ENCODE results near the gene PHYKPL. TPM values are rescaled to one million over a fixed set of nuclear protein-coding genes. Genes with fewer than 3 reads are reported as not detected.
A peak's percentile ranks its signal among the peaks of the same experiment; 100 is the strongest.

PHYKPL gene
- total and polyA plus RNA-seq, 2 donors (not counting 1 experiment from before 2014, with no cell fraction given): 263 to 313 TPM

GRCh38 chr5:178252258-178252657, 19.7 kb upstream of the PHYKPL start:
- Histone ChIP-seq H3K9ac (ENCODE audit: low read length) (no peak overlapping the region), H3K27ac (ENCODE audit: low read length in 2 of 2) (no peak overlapping the region), H3K27me3 (replicated peaks in 1 of 4; ENCODE audit: control extremely low read depth in 1 of 4, control insufficient read depth in 3 of 4, insufficient read depth in 4 of 4, low read length in 3 of 4) (no peaks in the 10 kb centered on the region), H3K36me3 (replicated peaks in 1 of 2; ENCODE audit: control extremely low read depth in 1 of 2, control insufficient read depth in 1 of 2, extremely low read depth in 1 of 2, insufficient read depth in 2 of 2, low read length in 1 of 2) (no peaks in the 10 kb centered on the region), H3K4me1 (ENCODE audit: control insufficient read depth in 2 of 2, insufficient read depth in 2 of 2, low read length in 2 of 2) (peaks cover 33 to 34% of the 10 kb centered on the region in 2 donors), H3K9me3 (ENCODE audit: control extremely low read depth in 1 of 3, control insufficient read depth in 2 of 3, insufficient read depth in 1 of 3, low read length in 2 of 3) (peaks cover 0 to 4% (median 0%) of the 10 kb centered on the region in 3 donors), H3K4me3 (ENCODE audit: control extremely low read depth in 1 of 5, extremely low read depth in 1 of 5, insufficient read depth in 1 of 5, low read depth in 2 of 5, low read length in 4 of 5) (no peak overlapping the region), H3K4me2 (replicated peaks; ENCODE audit: low read depth, low read length, poor library complexity, severe bottlenecking) (peak overlapping the region; percentile 43), H4K20me1 (ENCODE audit: control insufficient read depth, insufficient read depth, low read length, poor library complexity, severe bottlenecking) (no peaks in the 10 kb centered on the region), H2AFZ (ENCODE audit: insufficient read depth, low read depth, low read length, poor library complexity, severe bottlenecking) (peak overlapping the region; percentile 46), H3K79me2 (ENCODE audit: control insufficient read depth, insufficient read depth, low read length) (no peaks in the 10 kb centered on the region)
- CTCF ChIA-PET: interaction anchor here (1.5 kb wide), 1 partner anchor 17 kb away, joined by 4 read pairs; no protein-coding TSS in a partner anchor
- 12% methylated on average over 7 of the region's 8 CpGs for WGBS (ENCODE audit: insufficient coverage)
- DNase-seq (no peak), ATAC-seq (ENCODE audit: low read depth) (no peak)
- intact Hi-C loops (cut with micrococcal nuclease): no loop called here
- no peaks in the 10 kb centered on the region for H3K9me3 Mint-ChIP-seq (ENCODE audit: insufficient read depth)
- no peak overlapping the region for H3K27ac Mint-ChIP-seq
- peaks cover 30% of the 10 kb centered on the region for H3K4me1 Mint-ChIP-seq
- no peaks in the 10 kb centered on the region for H3K27me3 Mint-ChIP-seq
- TF ChIP-seq EZH2 (IDR thresholded peaks at IDR 0.05; ENCODE audit: borderline replicate concordance, insufficient read depth, low read depth, low read length, poor library complexity, severe bottlenecking): no peak
- no peak for TF ChIP-seq CTCF (IDR thresholded peaks at IDR 0.05)
- POLR2A ChIA-PET: no interaction called here
- H3K4me3 Mint-ChIP-seq: no peak overlapping the region

GRCh38 chr5:178250263-178250662, 17.7 kb upstream of the PHYKPL start:
- ATAC-seq (ENCODE audit: low read depth) (no peak), DNase-seq (no peak)
- Mint-ChIP-seq H3K4me1 (peaks cover 34% of the 10 kb centered on the region), H3K9me3 (ENCODE audit: insufficient read depth) (no peaks in the 10 kb centered on the region), H3K4me3 (no peak overlapping the region), H3K27me3 (no peaks in the 10 kb centered on the region), H3K27ac (no peak overlapping the region)
- peaks cover 0 to 9% (median 0%) of the 10 kb centered on the region in 3 donors for H3K9me3 ChIP-seq (ENCODE audit: control extremely low read depth in 1 of 3, control insufficient read depth in 2 of 3, insufficient read depth in 1 of 3, low read length in 2 of 3)
- H3K79me2 ChIP-seq (ENCODE audit: control insufficient read depth, insufficient read depth, low read length): no peaks in the 10 kb centered on the region
- ChIA-PET POLR2A (no interaction called here), CTCF (interaction anchor here (0.6 to 1.6 kb wide), 2 partner anchors 9 to 1243 kb away, joined by 3 to 6 read pairs; no protein-coding TSS in a partner anchor)
- no peak for TF ChIP-seq EZH2 (IDR thresholded peaks at IDR 0.05; ENCODE audit: borderline replicate concordance, insufficient read depth, low read depth, low read length, poor library complexity, severe bottlenecking)
- TF ChIP-seq CTCF (IDR thresholded peaks at IDR 0.05): no peak
- no peaks in the 10 kb centered on the region for H4K20me1 ChIP-seq (ENCODE audit: control insufficient read depth, insufficient read depth, low read length, poor library complexity, severe bottlenecking)
- intact Hi-C loops (cut with micrococcal nuclease): no loop called here
- H3K9ac ChIP-seq (ENCODE audit: low read length): no peak overlapping the region
- H3K4me2 ChIP-seq (replicated peaks; ENCODE audit: low read depth, low read length, poor library complexity, severe bottlenecking): peak overlapping the region; percentile 57
- 6% methylated on average over 3 of the region's 6 CpGs for WGBS (ENCODE audit: insufficient coverage)
- H3K36me3 ChIP-seq (replicated peaks in 1 of 2; ENCODE audit: control extremely low read depth in 1 of 2, control insufficient read depth in 1 of 2, extremely low read depth in 1 of 2, insufficient read depth in 2 of 2, low read length in 1 of 2): no peaks in the 10 kb centered on the region
- H3K27me3 ChIP-seq (replicated peaks in 1 of 4; ENCODE audit: control extremely low read depth in 1 of 4, control insufficient read depth in 3 of 4, insufficient read depth in 4 of 4, low read length in 3 of 4): no peaks in the 10 kb centered on the region
- H3K27ac ChIP-seq (ENCODE audit: low read length in 2 of 2): peak overlapping the region in 1 of 2 donors; percentile 4
- H2AFZ ChIP-seq (ENCODE audit: insufficient read depth, low read depth, low read length, poor library complexity, severe bottlenecking): peak overlapping the region; percentile 14
- no peak overlapping the region for H3K4me3 ChIP-seq (ENCODE audit: control extremely low read depth in 1 of 5, extremely low read depth in 1 of 5, insufficient read depth in 1 of 5, low read depth in 2 of 5, low read length in 4 of 5)
- H3K4me1 ChIP-seq (ENCODE audit: control insufficient read depth in 2 of 2, insufficient read depth in 2 of 2, low read length in 2 of 2): peaks cover 33 to 34% of the 10 kb centered on the region in 2 donors

Measured in B cell (primary cell).